Osteoblast (primary cell): Measurements from ENCODE around the gene DSCAML1. TPM values are rescaled to one million over a fixed set of nuclear protein-coding genes. Genes with fewer than 3 reads are reported as not detected.

Experiments used
- DNase-seq: peaks from one replicate; pipeline ENCODE4 v3.0.0; 2011; ENCODE audit warnings: low spot score, mixed read lengths; ENCODE audit not compliant: insufficient read length; ENCODE audit errors: missing footprints
- H2AFZ ChIP-seq: 2 replicates; pipeline ENCODE4 v1.6.0; 2011; ENCODE audit warnings: mild to moderate bottlenecking, low read length
- H3K27ac ChIP-seq: 2 replicates; pipeline ENCODE4 v1.5.1; 2011; ENCODE audit warnings: mild to moderate bottlenecking, low read depth, low read length, moderate library complexity
- H3K27me3 ChIP-seq: 2 replicates; pipeline ENCODE4 v1.6.0; 2012; ENCODE audit warnings: mild to moderate bottlenecking, control low read depth, inconsistent platforms, low read length, moderate library complexity; ENCODE audit not compliant: insufficient read depth
- H3K36me3 ChIP-seq: 2 replicates; pipeline ENCODE4 v1.5.1; 2011; ENCODE audit warnings: mild to moderate bottlenecking, low read length, control low read depth, moderate library complexity; ENCODE audit not compliant: insufficient read depth
- H3K4me1 ChIP-seq: 2 replicates; pipeline ENCODE4 v1.5.1; 2011; ENCODE audit warnings: mild to moderate bottlenecking, low read length, control low read depth, moderate library complexity; ENCODE audit not compliant: insufficient read depth
- H3K4me2 ChIP-seq: 2 replicates; pipeline ENCODE4 v1.6.0; 2011; ENCODE audit warnings: mild to moderate bottlenecking, low read length; ENCODE audit not compliant: insufficient read depth
- H3K4me3 ChIP-seq: fragments of 200-600 bp; sonication (generic); 3 replicates; pipeline ENCODE4 v1.5.1; 2012; ENCODE audit warnings: mild to moderate bottlenecking, low read length, inconsistent platforms; ENCODE audit not compliant: insufficient read depth
- H3K79me2 ChIP-seq: 2 replicates; pipeline ENCODE4 v1.6.0; 2012; ENCODE audit warnings: mild to moderate bottlenecking, low read length, control low read depth, inconsistent platforms; ENCODE audit not compliant: insufficient read depth
- H3K9me3 ChIP-seq: 2 replicates; pipeline ENCODE4 v1.5.1; 2011; ENCODE audit warnings: low read depth, low read length, control low read depth
- H4K20me1 ChIP-seq: 2 replicates; pipeline ENCODE4 v1.6.0; 2012; ENCODE audit warnings: mild to moderate bottlenecking, low read length, control low read depth; ENCODE audit not compliant: insufficient read depth
- CTCF ChIP-seq: IDR thresholded peaks from 2 replicates; pipeline ENCODE4 v1.5.1; 2011; ENCODE audit warnings: mild to moderate bottlenecking, low read depth, low read length, moderate library complexity; ENCODE audit errors: extremely low read depth
- total RNA-seq: library from RNA; depleted of rRNA; stranded (reverse); fragments of >200 nt; gene quantifications from 2 replicates; pipeline ENCODE4 v1.2.3, GENCODE V29; 2012

DSCAML1 gene
- total RNA-seq, 1 donor: not detected

- DNase-seq: no peak
- H3K79me2 ChIP-seq: no peaks in the 10 kb centered on the region
- no peaks in the 10 kb centered on the region for H3K27me3 ChIP-seq
- H3K4me3 ChIP-seq: no peak overlapping the region
- H3K36me3 ChIP-seq: no peaks in the 10 kb centered on the region
- H4K20me1 ChIP-seq: no peaks in the 10 kb centered on the region
- no peak overlapping the region for H3K4me2 ChIP-seq
- no peak overlapping the region for H2AFZ ChIP-seq
- no peak overlapping the region for H3K27ac ChIP-seq
- no peak for TF ChIP-seq CTCF
- no peaks in the 10 kb centered on the region for H3K4me1 ChIP-seq
- H3K9me3 ChIP-seq: no peaks in the 10 kb centered on the region
Measured at GRCh38 chr11:117841551-117842031, 44.6 kb upstream of the DSCAML1 start.

GRCh38 chr11:117840881-117841550, 44.0 kb upstream of the DSCAML1 start:
- Histone ChIP-seq H2AFZ (no peak overlapping the region), H3K79me2 (no peaks in the 10 kb centered on the region), H3K4me2 (no peak overlapping the region), H3K27ac (no peak overlapping the region), H3K27me3 (no peaks in the 10 kb centered on the region), H3K4me1 (no peaks in the 10 kb centered on the region), H4K20me1 (no peaks in the 10 kb centered on the region), H3K9me3 (no peaks in the 10 kb centered on the region), H3K36me3 (no peaks in the 10 kb centered on the region), H3K4me3 (no peak overlapping the region)
- DNase-seq: peak; percentile 41
- no peak for TF ChIP-seq CTCF

GRCh38 chr11:117839936-117840813, 43.2 kb upstream of the DSCAML1 start:
- H3K4me3 ChIP-seq: no peak overlapping the region
- no peaks in the 10 kb centered on the region for H3K9me3 ChIP-seq
- H4K20me1 ChIP-seq: no peaks in the 10 kb centered on the region
- no peaks in the 10 kb centered on the region for H3K79me2 ChIP-seq
- no peaks in the 10 kb centered on the region for H3K4me1 ChIP-seq
- no peaks in the 10 kb centered on the region for H3K27me3 ChIP-seq
- no peak overlapping the region for H2AFZ ChIP-seq
- H3K4me2 ChIP-seq: no peak overlapping the region
- H3K36me3 ChIP-seq: no peaks in the 10 kb centered on the region
- no peak overlapping the region for H3K27ac ChIP-seq
- DNase-seq: peak; percentile 35
- no peak for TF ChIP-seq CTCF

- Histone ChIP-seq H3K9me3 (no peaks in the 10 kb centered on the region), H3K36me3 (no peaks in the 10 kb centered on the region), H3K79me2 (no peaks in the 10 kb centered on the region), H3K4me2 (no peak overlapping the region), H3K27ac (no peak overlapping the region), H3K4me3 (no peak overlapping the region), H3K4me1 (no peaks in the 10 kb centered on the region), H2AFZ (no peak overlapping the region), H3K27me3 (no peaks in the 10 kb centered on the region), H4K20me1 (no peaks in the 10 kb centered on the region)
- no peak for TF ChIP-seq CTCF
- DNase-seq: no peak
Measured at GRCh38 chr11:117839380-117839881, 42.4 kb upstream of the DSCAML1 start.
